ENCODE results near the gene CARMIL1.

Gene CARMIL1

DNA sequence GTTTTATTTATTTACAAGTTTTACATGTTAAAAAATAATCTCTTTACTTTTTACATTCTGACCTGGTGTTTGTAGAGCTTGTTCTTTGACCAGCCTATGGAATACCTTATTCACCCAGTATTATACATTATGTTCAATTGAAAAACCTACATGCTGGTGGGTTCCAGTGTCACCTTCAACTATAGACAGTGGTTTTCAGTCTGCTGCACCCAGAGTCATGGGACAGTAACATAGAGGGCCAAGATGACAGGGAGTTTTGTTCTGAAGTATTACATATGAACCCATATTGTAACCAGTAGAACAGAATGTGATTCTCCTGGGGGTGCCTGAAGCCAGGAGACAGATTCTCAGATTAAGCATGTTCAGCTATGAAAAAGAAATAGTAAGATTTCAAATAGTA, 233.4 kb downstream of the CARMIL1 start:
- H3K4me3 ChIP-seq (ENCODE audit: low read length), result no peak overlapping the region

DNA sequence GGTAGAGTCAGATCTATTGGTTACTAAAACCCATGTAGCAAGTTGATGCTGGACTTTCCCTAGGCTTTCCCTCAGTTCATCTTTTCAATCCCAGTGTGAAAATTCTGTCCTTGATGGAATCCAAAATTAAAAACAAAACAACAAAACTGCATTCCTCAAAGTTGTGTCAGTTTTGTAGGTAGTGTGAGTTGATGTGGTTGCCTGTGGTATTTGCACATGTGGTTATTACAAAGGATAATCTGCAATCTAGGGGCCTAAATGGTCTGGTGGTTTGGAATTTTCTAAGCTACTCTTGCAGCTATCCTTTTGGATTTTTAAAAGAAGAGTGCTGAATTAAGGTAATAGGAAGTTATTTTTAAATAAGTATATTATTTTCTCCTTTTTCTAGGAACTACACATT, 240.7 kb downstream of the CARMIL1 start:
- H3K4me3 ChIP-seq (ENCODE audit: low read length), result no peak overlapping the region
- DNase-seq (ENCODE audit: low read depth, low spot score), result no peak

More for the DNA sequence above, 233.4 kb downstream of the CARMIL1 start:
- DNase-seq (ENCODE audit: low read depth, low spot score), result no peak

DNA sequence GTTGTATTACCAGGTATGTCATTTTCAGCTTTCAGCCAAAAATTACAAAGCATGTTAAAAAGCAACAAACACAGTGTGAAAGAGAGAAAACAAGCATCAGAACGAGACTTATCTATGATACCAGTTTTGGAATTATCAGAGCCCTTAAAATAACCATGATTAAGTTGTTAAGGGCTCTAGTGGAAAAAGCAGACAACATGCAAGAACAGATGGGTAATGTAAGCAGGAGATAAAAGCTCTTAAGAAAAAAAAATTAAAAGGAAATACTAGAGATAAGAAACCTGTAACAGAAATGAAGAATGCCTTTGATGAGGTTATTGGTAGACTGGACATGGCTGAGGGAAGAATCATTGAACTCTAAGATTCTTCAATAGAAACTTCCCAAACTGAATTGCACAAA, 245.4 kb downstream of the CARMIL1 start:
- H3K4me3 ChIP-seq (ENCODE audit: low read length), result no peak overlapping the region
- no peak for DNase-seq (ENCODE audit: low read depth, low spot score)

DNA sequence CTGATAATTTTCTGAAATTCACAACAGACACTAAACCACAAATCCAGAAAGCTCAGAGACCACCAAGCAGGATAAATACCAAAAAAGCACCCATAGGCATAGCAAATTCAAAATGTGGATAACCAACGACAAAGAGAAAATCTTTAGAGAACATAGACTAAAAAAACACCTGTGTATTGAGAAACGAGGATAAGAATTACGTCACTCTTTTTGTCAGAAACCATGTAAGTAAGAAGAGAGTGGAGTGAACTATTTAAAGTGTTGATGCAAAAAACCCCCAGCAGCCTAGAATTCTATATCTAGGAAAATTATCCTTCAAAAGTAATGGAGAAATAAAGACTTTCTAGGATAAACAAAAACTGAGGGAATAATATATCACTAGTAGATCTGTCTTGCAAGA, 245.9 kb downstream of the CARMIL1 start:
- DNase-seq (ENCODE audit: low read depth, low spot score), result no peak
- H3K4me3 ChIP-seq (ENCODE audit: low read length), result no peak overlapping the region

DNA sequence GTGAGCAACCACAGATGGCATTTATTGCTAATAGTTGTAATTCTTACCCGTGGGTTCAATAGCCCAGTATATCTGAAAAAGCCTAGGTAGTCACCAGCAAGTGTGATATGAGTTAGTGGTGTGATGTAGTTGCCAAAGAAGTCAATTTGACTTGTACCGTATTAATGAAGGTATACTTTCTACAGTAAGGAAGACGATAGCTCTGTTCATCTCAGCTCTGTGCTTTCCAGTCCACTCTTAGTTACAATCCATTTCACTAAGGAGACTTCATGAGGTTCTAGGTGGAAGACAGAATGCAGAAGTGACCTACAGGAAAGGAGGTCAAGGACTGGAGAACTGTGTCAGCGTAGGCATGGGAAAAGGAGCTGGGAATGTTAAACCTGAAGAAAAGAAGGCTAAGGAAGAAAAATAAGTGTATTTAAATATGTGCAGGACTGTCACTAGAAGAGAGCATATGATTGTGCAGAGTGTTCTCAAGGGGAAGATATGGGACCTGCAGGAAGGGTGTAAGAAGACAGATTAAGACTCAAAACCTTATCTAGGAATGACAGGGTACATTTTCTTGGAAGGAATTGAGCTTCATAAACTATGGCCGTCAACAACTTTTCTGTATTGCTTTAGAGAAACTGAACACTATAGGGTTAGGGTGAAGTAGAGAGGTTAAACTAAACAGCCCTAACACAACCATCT, 255.9 kb downstream of the CARMIL1 start:
- no peak overlapping the region for H3K4me3 ChIP-seq (ENCODE audit: low read length)
- no peak for DNase-seq (ENCODE audit: low read depth, low spot score)

DNA sequence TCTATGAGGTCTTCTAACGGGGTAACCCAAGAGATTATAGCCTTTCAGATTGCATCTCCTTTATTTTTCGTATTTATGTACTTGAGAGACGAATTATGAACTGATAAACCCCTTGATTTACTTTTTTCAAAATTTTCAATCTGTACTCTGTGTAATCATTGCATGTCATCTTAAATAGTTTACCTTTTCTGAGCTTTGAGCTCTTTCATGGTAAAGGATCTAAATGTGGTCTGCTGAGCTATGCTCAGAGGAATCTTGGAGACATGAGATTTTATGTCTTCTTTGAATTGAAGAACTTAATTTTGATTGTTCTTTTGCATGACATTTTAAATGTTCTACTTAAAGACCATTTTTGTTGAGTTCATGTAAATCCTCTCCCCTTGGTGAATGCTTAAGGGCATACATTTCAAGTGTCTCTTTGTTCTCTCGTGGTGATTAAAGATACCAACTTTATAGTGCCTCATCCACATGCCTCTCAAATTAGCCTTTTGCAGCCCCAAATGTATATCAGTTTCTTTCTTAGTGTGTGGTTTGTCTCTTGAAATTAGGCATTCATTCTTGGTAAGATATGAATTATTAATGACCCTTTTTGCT, 256.6 kb downstream of the CARMIL1 start:
- DNase-seq (ENCODE audit: low read depth, low spot score), result no peak
- H3K4me3 ChIP-seq (ENCODE audit: low read length), result no peak overlapping the region

DNA sequence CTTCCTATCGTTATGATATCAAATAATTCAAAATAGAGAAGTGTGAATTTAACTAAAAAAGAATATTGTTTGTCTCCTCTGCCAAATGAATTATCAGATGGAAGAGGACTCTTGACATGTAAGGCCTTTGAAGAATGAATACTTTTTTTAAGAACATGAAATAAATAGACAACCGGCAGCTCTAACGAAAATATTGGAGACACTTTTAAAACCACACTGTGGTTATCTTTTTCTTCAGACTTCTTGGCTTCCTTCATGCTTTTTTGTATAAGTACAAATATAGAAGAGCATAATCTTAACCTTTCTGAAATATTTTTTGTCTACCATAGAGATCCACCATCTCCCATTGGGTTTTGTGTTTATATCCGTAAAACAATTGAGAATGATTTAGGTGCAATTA, 257.6 kb downstream of the CARMIL1 start:
- DNase-seq (ENCODE audit: low read depth, low spot score), result no peak
- no peak overlapping the region for H3K4me3 ChIP-seq (ENCODE audit: low read length)

DNA sequence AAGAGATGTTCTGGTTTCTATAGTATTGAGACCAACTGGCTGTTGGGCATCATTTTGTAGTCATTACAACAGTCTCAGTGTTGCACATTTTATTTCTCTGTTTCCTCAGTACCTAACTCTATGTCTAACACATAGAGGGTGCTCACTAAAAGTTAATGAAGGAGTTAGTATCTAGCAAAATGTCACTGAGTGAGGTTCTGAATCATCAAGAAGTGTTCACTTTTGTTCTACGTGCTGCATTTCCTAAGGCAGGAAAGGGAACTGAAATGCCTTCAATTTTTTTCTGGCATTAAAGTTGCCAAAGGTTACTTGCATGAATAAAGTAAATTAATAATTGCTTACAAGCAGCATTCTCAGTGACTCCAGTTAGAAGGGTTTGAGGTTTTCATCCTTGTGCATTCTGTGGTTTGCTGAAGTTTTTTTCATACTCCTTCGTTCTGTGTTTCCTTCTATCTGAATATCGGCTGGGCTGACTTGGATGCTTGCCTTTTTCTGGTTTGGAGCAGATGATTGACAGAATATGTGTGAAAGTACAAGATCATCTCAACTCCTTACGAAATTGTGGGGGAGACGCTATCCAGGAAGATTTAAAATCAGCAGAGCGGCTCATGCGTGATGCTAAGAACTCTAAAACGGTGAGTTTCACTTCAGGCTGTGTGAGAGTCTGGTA, 258.3 kb downstream of the CARMIL1 start:
- no peak overlapping the region for H3K4me3 ChIP-seq (ENCODE audit: low read length)
- DNase-seq (ENCODE audit: low read depth, low spot score), result peak; percentile 10

DNA sequence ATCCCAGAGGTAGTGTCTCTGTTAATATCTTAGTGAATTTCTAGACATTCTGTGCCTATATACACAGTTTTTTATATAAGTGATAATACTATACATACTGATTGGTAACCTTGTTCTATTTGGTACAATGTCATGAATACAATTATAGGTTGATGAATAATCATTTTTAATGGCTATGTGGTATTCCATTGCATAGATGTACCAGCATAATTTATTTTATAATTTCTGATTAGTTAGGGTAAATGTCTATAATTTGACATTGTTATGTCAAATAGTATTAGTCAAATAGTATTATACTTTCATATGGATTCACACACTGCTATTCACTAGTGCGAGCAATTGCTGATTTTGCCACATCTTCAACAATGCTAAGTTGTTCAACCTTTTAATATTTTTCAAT, 262.1 kb downstream of the CARMIL1 start:
- DNase-seq (ENCODE audit: low read depth, low spot score), result no peak
- H3K4me3 ChIP-seq (ENCODE audit: low read length), result no peak overlapping the region

DNA sequence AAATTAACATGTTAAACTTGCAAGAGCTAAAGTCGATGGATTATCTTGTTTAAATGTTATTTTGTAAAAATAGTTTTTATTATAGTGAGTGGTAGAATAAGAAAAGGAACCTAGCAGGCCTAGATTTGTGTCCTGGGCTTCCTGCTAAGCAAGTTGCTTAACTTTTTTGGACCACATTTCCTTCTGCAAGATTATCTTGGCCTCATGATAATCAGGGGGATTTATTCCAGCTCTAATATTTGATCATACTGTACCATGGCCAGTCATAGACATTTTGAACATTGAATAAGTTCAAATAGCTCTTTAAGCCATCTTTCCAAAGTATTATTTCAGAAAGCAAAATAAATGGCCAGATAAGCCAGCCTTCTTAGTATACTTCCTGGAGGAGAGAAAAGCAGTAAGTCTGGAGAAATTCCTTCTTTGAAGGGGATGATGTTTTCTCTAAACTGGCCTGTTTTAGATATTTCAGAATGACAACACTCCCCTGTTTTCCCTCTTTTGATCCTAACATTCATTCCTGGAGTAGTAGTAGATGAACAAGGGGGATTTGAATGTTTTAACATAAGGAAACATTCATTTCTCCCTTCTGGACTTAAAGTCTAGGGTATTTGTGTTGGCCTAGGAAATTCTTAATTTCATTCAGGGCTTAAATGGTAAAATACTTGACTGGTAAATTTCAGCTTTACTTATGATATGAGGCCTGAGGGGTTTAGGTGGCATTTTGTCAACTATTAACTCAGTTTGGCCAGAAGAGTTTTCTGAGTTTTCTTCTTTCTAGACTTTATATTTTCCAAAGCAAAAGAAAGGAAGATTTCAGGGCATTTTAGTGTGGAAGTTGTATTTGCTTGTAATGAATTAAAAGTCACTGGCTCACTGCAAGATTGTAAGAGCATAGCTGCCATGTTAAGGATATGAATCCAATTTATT, 264.1 kb downstream of the CARMIL1 start:
- no peak overlapping the region for H3K4me3 ChIP-seq (ENCODE audit: low read length)
- no peak for DNase-seq (ENCODE audit: low read depth, low spot score)

DNA sequence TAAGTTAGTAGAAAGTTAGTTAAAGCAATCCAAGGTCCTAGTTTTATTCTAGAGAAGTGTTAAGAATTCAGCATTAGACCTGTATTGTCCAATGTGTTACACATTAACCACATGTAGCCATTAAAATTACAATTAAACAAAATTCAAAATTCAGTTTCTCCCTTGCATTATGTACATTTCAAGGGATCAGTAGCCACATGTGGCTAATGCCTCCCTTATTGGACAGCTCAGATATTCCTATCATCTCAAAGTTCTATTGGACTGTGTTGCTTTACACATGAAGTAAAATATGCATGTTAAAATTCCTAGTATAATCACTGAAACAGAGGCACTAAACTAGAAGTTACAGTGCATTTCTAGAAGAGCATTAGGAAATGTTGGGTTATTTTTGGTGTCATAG, 265.7 kb downstream of the CARMIL1 start:
- no peak overlapping the region for H3K4me3 ChIP-seq (ENCODE audit: low read length)

DNA sequence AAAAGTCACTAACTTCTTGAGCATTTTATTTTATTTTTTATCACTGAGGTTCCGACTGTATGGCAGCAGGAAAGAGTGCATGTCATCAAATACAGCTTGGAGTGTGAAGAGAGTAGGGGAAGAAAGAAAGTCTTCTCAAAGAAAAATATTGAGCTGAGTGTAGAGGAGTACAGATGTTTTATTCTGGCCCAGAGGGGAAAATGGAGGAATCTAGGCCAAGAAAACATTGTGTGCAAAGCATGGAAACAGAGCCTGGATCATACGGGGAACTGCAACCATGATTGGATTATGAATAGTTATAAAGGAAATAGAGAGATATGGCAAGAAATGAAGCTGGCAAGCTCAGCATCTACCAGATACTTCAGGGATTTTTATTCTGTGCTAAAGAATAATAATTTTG, 268.6 kb downstream of the CARMIL1 start:
- no peak for DNase-seq (ENCODE audit: low read depth, low spot score)
- no peak overlapping the region for H3K4me3 ChIP-seq (ENCODE audit: low read length)

More for the DNA sequence above, 265.7 kb downstream of the CARMIL1 start:
- DNase-seq (ENCODE audit: low read depth, low spot score), result no peak

DNA sequence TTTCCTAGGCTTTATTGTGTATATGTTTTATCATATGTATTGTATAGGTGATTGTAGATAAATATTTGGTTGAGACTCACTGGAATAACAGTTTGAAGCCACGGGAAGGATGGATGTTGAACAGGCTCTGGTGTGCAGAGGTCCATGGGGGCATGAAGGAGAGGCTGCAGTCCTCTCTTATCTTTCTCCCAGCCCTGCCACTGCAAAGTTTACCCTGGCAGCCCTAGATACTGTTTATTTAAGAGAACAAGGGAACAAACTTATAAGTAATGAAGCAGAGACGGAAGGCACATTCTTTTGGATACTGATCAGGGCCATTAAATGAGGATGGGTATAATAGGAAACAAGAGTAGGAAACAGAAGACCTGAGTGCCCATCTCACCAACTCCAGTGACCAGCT, 269.3 kb downstream of the CARMIL1 start:
- DNase-seq (ENCODE audit: low read depth, low spot score), result no peak
- H3K4me3 ChIP-seq (ENCODE audit: low read length), result no peak overlapping the region

DNA sequence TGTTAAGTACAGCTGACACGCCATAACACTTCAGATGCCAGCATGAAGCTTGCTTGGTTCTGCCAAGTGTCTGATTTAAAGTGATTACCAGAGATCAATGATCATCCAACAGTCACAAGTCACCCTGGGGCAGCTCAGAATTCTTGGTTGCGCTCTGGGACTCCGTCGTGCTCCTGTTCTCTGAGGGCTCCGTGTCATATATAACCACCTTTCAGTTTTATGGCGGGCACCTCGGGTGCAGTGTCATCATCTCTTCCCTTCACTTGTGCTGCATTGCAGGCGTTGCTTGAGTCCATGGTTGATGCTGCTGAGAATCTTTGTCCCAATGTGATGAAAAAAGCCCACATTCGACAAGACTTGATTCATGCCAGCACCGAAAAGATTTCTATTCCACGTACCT, 271.5 kb downstream of the CARMIL1 start:
- no peak overlapping the region for H3K4me3 ChIP-seq (ENCODE audit: low read length)
- DNase-seq (ENCODE audit: low read depth, low spot score), result no peak

DNA sequence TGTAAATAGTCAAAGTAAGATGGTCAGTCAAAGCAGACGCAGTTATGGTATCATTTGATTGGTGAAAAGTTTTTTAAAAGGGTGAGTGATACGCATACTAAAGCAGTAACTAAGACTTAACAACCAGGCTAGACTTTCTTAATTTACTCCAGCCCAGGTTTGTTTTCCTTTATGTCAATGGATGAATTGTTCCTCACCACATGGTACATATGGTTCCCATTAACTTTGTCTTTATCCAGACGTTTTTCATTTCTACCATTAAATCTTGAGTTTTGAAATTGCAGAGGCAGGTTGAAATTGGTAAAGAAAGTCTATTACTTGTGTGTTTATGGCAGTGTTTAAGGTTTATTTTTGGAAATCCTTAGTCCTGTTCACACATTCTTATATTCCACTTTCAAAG, 274.3 kb downstream of the CARMIL1 start:
- DNase-seq (ENCODE audit: low read depth, low spot score), result no peak

DNA sequence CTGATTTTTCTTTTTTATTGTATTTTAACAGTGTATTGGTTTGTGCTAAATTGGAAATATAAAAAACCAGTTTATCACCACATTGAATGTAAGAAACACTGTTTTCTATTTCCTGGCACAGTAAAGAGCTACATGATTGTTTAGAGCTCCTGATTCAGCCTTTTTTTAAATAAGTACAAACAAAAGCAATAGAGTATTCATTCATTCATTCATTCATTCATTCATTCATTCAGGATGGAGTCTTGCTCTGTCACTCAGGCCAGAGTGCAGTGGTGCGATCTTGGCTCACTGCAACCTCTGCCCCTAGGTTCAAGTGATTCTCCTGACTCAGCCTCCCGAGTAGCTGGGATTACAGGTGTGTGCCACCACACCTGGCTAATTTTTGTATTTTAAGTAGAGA, 276.0 kb downstream of the CARMIL1 start:
- no peak for DNase-seq (ENCODE audit: low read depth, low spot score)

More for the DNA sequence above, 274.3 kb downstream of the CARMIL1 start:
- no peak overlapping the region for H3K4me3 ChIP-seq (ENCODE audit: low read length)

DNA sequence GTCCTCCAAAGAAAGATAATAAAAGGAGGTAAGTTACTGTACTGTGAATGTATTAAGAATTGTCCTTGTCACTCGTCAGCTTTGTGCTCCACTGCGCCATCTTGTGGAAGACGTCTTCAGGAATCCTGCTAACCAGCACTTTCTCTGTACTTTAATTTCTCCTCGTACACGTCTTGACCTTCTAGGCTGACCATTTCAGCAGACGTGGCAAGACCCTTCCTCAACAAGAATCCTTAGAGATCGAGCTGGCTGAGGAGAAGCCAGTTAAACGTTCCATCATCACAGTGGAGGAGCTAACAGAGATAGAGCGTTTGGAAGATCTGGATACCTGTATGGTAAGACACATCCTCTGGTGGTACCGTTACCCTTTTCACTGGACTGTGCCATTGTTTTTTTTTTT, 277.3 kb downstream of the CARMIL1 start:
- no peak overlapping the region for H3K4me3 ChIP-seq (ENCODE audit: low read length)
- DNase-seq (ENCODE audit: low read depth, low spot score), result peak; percentile 60

More for the DNA sequence above, 276.0 kb downstream of the CARMIL1 start:
- no peak overlapping the region for H3K4me3 ChIP-seq (ENCODE audit: low read length)

DNA sequence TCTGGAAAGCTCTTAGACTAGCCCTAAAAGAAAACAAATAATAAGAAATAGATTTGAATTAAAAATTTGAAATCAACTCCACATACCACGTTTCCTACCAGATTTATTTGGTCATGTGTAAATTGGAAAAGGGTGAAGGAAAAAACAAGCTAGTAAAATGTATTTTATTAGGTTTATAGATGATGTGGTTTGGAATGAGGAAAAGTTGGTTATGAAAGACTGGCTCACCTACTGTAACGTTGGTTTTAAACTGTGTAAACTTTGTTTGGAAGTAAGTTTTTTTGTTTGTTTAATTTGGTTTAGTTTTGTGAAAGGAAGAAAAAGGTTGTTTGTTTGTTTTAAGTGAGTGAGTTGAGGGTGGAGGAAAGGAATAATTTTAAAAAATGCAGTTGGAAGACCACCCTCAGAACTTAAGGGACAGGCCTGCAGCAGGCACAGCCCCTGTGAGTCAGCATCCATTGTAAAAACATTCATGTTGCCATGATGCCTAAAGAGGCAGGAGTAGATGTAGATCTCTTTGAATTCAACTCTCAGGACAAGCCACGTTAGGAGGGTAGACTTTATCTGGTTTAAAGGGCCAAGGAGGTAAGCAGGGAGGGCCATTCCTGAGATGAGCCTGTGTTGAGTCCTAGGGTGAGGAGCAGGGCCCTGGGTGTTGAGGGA, 279.1 kb downstream of the CARMIL1 start:
- no peak for DNase-seq (ENCODE audit: low read depth, low spot score)
- no peak overlapping the region for H3K4me3 ChIP-seq (ENCODE audit: low read length)

DNA sequence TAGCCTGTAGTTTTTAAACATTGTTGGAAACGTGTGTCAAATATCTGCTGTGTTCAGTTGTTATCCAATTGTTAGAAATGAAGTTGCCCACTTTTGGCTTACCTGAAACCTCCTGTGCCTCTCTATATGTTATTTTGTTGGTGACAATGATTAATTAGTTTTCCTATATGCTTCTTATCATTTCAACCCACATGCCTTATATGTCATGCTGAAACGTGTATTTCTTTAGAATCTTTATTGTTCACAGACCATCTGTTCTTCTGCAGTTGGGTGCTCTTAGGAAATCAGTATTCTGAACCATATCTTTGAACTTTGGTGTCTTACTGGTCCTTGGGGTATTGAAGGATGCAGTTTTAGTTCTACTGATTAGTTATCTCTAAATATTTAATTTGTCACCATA, 281.7 kb downstream of the CARMIL1 start:
- DNase-seq (ENCODE audit: low read depth, low spot score), result no peak
- no peak overlapping the region for H3K4me3 ChIP-seq (ENCODE audit: low read length)
